Frontal cortex (tissue), 4 donors: ENCODE measurements around the gene STON2. TPM values are rescaled to one million over a fixed set of nuclear protein-coding genes. Genes with fewer than 3 reads are reported as not detected.
A peak's percentile ranks its signal among the peaks of the same experiment; 100 is the strongest.
"Not testable (repeated sequence)": the region's sequence is repeated elsewhere in the genome, so short reads cannot be mapped to it uniquely, and the experiment has no call there.

Experiments
- DNase-seq, 2 donors: peaks; one replicate each; pipeline ENCODE4 v3.0.0; 2012; ENCODE audit warnings: low spot score in 2 of 2
- FAIRE-seq: peaks from 2 replicates; lab custom pipeline; 2012; peaks lifted over from hg19 to GRCh38; lab: Jason Lieb, UNC
- total RNA-seq: library from RNA; depleted of rRNA; stranded (reverse); fragments of >200 nt; gene quantifications from one replicate; pipeline ENCODE4 v1.2.3, GENCODE V29; 2014
- donor health status: control.
- donor health status: control.
- donor health status: control.

Gene STON2
- total RNA-seq, 1 donor from 2014 or later, result 19.2 TPM

- no peak for FAIRE-seq
- DNase-seq, result no peak
Observed at GRCh38 chr14:81385419-81385818, 14.7 kb downstream of the STON2 start.

- FAIRE-seq (no peak), DNase-seq (no peak)
Observed at GRCh38 chr14:81384900-81385299, 15.2 kb downstream of the STON2 start.

- no peak for DNase-seq
- no peak for FAIRE-seq
Observed at GRCh38 chr14:81382517-81383225, 17.5 kb downstream of the STON2 start.

GRCh38 chr14:81380009-81380408, 20.1 kb downstream of the STON2 start:
- FAIRE-seq, result not testable (repeated sequence)

GRCh38 chr14:81371802-81372201, 28.3 kb downstream of the STON2 start:
- no peak for DNase-seq
- no peak for FAIRE-seq

More at GRCh38 chr14:81380009-81380408, 20.1 kb downstream of the STON2 start:
- not testable (repeated sequence) for DNase-seq

GRCh38 chr14:81367563-81367962, 32.6 kb downstream of the STON2 start:
- DNase-seq (no peak), FAIRE-seq (no peak)

- DNase-seq (no peak), FAIRE-seq (no peak)
Observed at GRCh38 chr14:81366884-81367283, 33.2 kb downstream of the STON2 start.

GRCh38 chr14:81366214-81366613, 33.9 kb downstream of the STON2 start:
- DNase-seq, result peak in 1 of 2 donors; percentile 6
- no peak for FAIRE-seq

- FAIRE-seq (no peak), DNase-seq (no peak)
Observed at GRCh38 chr14:81363746-81364378, 36.3 kb downstream of the STON2 start.

GRCh38 chr14:81353691-81354323, 46.3 kb downstream of the STON2 start:
- no peak for DNase-seq
- no peak for FAIRE-seq

- DNase-seq, result no peak
- no peak for FAIRE-seq
Observed at GRCh38 chr14:81352413-81352812, 47.7 kb downstream of the STON2 start.

- no peak for DNase-seq
- no peak for FAIRE-seq
Observed at GRCh38 chr14:81351205-81351604, 48.9 kb downstream of the STON2 start.

- DNase-seq, result no peak
- FAIRE-seq, result no peak
Observed at GRCh38 chr14:81350344-81351130, 49.6 kb downstream of the STON2 start.

- DNase-seq (no peak), FAIRE-seq (no peak)
Observed at GRCh38 chr14:81348061-81348460, 52.1 kb downstream of the STON2 start.

- DNase-seq, result no peak
- FAIRE-seq, result no peak
Observed at GRCh38 chr14:81345781-81346180, 54.3 kb downstream of the STON2 start.

- FAIRE-seq, result no peak
- no peak for DNase-seq
Observed at GRCh38 chr14:81344481-81345160, 55.5 kb downstream of the STON2 start.

GRCh38 chr14:81343701-81344100, 56.4 kb downstream of the STON2 start:
- DNase-seq (no peak), FAIRE-seq (no peak)

GRCh38 chr14:81342850-81343580, 57.1 kb downstream of the STON2 start:
- DNase-seq (no peak), FAIRE-seq (no peak)

GRCh38 chr14:81341781-81342180, 58.3 kb downstream of the STON2 start:
- FAIRE-seq (no peak), DNase-seq (no peak)
